DLD1 (cell line): Measurements from ENCODE around the gene CAGE1.
"Not testable (repeated sequence)": the region's sequence is repeated elsewhere in the genome, so short reads cannot be mapped to it uniquely, and the experiment has no call there.

Experiments
- in situ Hi-C: cut with HindIII; loops from 2 replicates; pipeline ENCODE4 v1.10.0; 2017; ENCODE audit warnings: low sequenced_read_pairs

The CAGE1 gene

GRCh38 chr6:7341271-7341670 lies 48.3 kb downstream of the CAGE1 start:
- in situ Hi-C loops: no loop called here

- in situ Hi-C loops: not testable (repeated sequence)
Measured at GRCh38 chr6:7339007-7339732, 50.4 kb downstream of the CAGE1 start.

DNA sequence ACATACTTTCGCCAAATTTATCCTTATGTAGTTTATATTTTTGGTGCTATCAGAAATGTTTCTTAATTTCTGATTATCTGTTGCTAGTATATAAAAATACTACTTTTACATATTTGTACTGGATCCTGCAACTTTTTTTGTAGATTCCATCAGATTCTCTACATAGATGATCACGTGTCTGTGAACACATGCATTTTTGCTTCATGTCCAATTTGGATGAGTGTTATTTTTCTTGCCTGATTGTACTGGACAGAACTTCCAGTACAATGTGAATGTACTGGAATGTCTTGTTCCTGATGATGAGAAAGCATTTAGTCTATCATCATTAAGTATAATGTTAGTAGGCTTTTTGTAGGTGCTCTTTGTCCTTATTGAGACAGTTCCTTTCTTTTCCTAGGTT lies 51.5 kb downstream of the CAGE1 start:
- in situ Hi-C loops: no loop called here

- in situ Hi-C loops: no loop called here
Measured at GRCh38 chr6:7335519-7335918, 54.0 kb downstream of the CAGE1 start.

- in situ Hi-C loops: no loop called here
Measured at GRCh38 chr6:7334685-7335084, 54.9 kb downstream of the CAGE1 start.

DNA sequence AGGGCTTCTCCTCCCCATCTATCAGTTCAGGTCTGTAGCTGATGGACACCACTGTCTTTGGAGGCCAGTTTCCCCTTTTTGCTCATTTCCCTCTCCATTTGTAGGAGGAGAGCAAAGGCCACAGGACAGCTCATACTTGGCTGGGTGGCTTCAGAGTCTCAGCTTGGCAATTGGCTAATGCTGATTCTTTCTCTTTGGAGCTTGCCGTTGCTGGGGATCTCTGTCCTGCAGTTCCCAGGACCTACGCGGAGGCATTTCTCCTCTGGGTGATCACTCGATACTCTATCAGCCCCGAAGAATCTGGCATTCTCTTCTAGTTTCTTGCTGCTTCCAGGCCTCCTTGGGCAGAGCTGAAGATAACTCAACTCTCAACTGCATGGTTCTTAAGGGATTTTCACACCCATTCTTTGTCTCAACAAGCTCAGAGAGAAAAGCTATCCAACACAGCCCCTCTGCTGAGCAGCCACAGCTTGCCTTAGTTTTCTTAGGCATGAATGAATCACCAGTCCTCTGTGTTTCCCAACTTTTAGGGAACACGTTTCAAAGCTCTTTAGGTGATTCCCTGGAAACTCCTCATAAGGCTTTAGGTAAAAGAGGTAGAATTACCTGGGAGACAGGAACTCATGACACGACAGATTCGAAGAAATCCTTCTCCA lies 57.3 kb downstream of the CAGE1 start:
- in situ Hi-C loops: no loop called here

- in situ Hi-C loops: no loop called here
Measured at GRCh38 chr6:7331452-7331851, 58.1 kb downstream of the CAGE1 start.

DNA sequence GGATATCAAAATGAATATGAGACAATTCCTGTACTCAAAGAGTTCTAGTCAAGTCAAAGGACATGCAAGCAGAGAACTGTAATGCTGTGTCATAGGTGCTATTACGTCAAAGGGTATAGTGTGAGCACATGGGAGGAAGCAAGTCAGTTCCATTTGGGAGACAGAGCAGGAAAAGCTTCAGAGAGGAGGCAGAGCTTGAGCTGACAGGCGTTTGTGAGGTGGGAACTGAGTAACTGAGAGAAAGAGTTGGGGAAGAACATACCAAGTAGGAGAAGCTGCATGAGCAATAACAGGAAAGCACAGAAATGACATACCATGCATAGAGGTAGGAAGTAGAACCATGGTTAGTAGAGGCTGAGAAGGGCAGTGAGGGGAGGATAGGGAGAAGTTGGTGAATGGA lies 61.3 kb downstream of the CAGE1 start:
- in situ Hi-C loops: no loop called here

DNA sequence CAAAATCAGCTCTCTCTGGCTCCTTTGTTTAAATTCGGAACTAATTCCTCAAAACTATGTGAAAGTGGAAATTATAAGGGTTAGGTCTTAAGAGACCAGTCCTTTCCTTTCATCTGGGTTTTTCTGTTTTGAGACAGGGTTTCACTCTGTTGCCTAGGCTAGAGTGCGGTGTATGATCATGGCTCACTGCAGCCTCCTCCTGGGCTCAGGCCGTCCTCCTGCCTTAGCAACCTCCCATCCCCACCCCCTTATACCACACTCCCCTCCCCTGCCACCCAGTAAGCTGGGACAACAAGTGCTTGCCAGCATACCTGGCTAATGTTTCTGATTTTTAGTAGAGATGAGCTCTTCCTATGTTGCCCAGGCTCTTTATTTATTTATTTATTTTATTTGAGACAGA lies 63.8 kb downstream of the CAGE1 start:
- in situ Hi-C loops: no loop called here

DNA sequence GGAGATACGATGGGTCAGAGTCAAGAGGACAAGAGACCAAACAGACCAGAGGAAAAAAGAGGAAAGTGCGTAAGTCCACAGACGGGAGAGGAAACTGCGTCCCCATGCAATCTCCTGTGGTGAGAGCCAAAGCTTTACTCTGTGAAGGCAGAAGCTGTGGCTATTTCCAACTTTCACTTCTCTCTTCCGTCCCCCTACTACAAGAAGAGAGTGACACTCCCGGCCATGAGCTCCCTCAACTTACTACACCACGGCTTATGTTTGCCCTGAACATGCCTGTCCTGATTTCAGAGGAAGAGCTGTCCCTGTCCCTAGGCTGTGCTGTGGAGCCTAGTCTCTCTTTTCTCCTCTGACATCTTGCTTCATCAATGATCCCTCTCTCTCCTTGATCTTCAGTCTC lies 65.0 kb downstream of the CAGE1 start:
- in situ Hi-C loops: no loop called here

DNA sequence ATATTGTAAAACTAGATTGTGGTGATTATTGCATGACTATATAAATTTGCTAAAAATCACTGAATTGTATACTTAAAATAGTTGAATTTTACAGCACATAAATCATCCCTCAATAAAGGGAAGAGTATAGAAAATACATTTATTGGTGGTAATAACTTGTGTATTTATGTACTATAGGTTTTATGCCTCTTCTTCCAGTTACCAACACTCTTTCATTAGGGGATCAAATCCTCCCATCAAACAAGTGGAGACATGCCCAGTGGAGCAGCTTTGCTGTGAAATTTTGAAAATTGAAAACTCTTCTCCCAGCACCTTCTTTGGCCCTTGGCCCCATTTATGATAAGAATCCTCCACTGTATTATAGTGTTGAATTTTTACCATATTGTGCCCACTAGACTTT lies 66.5 kb downstream of the CAGE1 start:
- in situ Hi-C loops: no loop called here

DNA sequence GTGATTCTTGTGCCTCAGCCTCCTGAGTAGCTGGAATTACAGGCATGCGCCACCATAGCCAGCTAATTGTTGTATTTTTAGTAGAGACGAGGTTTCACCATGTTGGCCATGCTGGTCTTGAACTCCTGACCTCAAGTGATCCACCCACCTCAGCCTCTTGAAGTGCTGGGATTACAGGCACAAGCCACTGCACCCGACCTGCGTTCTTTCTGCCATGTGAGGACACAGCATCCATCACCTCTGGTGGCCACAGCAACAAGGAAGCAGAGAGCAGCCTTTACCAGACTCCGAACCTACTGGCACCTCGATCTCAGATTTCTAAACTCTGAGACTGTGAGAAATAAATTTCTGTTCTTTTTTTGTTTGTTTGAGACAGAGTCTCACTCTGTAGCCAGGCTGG lies 67.7 kb downstream of the CAGE1 start:
- in situ Hi-C loops: not testable (repeated sequence)

- in situ Hi-C loops: not testable (repeated sequence)
Measured at GRCh38 chr6:7319406-7319805, 70.1 kb downstream of the CAGE1 start.

DNA sequence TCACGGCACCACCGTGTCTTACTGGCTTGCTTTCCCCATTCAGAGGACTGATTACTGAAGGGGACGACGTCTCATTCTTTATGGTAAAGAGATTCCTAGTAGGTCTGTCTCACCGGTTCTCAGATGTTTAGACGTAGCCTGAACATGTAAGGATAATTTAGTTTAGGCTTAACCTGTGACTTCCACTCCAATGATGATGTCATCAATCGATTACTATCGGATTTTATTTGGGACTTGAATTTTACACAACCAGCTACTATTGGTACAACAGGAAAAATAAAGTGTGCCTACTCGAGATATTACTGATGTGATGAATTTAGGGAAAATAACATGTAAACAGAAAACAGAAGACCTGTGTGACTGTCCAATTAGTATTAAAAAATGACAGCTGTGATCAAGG lies 72.0 kb downstream of the CAGE1 start:
- in situ Hi-C loops: no loop called here

DNA sequence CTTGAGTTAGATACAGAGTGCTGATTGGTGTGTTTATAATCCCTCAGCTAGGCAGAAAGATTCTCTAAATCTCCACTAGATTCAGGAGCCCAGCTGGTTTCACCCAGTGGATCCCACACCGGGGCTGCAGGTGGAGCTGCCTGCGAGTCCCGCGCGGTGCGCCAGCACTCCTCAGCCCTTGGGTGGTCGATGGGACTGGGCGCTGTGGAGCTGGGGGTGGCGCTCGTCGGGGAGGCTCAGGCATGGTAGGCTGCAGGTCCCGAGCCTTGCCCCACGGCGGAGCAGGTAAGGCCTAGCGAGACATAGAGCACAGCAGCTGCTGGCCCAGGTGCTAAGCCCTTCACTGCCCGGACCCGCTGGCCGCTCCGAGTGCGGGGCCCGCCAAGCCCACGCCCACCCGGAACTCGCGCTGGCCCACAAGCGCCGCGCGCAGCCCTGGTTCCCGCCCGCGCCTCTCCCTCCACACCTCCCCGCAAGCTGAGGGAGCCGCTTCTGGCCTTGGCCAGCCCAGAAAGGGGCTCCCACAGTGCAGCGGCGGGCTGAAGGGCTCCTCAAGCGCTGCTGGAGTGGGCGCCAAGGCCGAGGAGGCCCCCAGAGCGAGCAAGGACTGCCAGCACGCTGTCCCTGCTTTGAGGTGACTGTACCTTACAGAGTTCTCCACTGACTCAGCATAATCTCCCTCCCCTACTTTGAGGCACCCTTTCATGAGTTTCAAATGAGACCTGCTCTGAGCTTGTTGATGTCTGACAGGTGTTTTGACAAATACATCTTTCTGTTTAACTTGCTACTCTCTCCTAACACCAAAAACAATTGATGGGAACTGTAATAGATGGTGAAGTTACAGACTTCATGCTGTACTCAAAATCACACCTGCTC lies 72.6 kb downstream of the CAGE1 start:
- in situ Hi-C loops: no loop called here

- in situ Hi-C loops: no loop called here
Measured at GRCh38 chr6:7315948-7316365, 73.6 kb downstream of the CAGE1 start.

DNA sequence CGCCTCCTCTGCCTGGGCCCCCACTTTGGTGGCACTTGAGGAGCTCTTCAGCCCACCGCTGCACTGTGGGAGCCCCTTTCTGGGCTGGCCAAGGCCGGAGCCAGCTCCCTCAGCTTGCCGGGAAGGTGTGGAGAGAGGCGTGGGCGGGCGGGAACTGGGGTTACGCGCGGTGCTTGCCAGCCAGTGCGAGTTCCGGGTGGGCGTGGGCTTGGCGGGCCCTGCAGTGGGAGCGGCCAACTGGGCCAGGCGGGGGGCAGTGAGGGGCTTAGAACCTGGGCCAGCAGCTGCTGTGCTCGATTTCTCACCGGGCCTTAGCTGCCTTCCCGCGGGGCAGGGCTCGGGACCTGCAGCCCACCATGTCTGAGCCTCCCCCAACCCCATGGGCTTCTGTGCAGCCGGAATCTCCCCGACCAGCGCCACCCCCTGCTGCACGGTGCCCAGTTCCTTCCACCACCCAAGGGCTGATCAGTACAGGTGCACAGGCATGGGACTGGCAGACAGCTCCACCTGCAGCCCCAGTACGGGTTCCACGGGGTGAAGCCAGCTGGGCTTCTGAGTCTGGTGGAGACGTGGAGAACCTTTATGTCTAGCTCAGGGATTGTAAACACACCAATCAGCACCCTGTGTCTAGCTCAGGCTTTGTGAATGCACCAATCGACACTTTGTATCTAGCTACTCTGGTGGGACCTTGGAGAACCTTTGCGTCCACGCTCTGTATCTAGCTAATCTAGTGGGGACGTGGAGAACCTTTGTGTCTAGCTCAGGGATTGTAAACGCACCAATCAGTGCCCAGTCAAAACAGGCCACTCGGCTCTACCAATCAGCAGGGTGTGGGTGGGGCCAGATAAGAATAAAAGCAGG lies 74.2 kb downstream of the CAGE1 start:
- in situ Hi-C loops: not testable (repeated sequence)

- in situ Hi-C loops: no loop called here
Measured at GRCh38 chr6:7314414-7314813, 75.1 kb downstream of the CAGE1 start.

DNA sequence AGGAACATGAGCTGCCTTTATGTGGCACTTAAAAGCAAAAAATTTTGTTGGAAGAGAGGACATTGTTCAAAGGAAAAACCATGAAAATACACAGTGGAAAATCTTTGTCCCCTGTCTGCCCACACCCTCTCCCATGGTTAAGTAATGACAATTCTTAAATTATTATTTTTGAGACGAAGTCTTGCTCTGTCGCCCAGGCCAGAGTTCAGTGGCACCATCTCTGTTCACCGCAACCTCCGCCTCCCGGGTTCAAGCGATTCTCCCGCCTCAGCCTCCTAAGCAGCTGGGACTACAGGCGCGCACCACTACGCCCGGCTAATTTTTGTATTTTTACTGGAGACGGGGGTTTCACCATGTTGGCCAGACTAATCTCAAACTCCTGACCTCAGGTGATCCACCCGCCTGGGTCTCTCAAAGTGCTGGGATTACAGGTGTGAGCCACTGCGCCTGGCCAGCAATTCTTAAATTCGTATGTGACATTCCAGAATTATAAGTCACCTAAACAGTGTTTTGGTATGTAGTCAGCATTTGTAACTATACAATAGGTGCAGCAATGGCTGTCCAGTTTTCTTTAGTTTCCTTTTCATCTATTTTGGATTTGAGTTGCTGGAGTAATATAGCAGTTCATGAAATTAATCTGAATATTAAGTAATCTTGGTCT lies 75.9 kb downstream of the CAGE1 start:
- in situ Hi-C loops: no loop called here
